HepG2 (cell line): Measurements from ENCODE around the gene ABT1. TPM values are rescaled to one million over a fixed set of nuclear protein-coding genes. Genes with fewer than 3 reads are reported as not detected.

Experiments used
- ADNP ChIP-seq: sonication (generic); formaldehyde crosslinking; IDR thresholded peaks from 2 replicates; pipeline ENCODE4 v1.4.0; 2020; ENCODE audit warnings: missing genetic modification reagents
- CEBPB ChIP-seq: IDR thresholded peaks from 2 replicates; pipeline ENCODE4 v1.6.1; 2011; ENCODE audit warnings: low read depth, low read length, improper control_type of control experiment, borderline replicate concordance
- FOXA3 ChIP-seq: IDR thresholded peaks from 2 replicates; pipeline ENCODE4 v1.6.1; 2016; ENCODE audit warnings: missing genetic modification reagents, missing compliant biosample characterization
- GTF3A ChIP-seq: sonication (generic); formaldehyde crosslinking; conservative IDR thresholded peaks from 2 replicates; pipeline ENCODE4 v1.4.0; 2020; ENCODE audit warnings: mild to moderate bottlenecking, missing genetic modification reagents
- HMG20B ChIP-seq: conservative IDR thresholded peaks from 2 replicates; pipeline ENCODE4 v1.6.1; 2016; ENCODE audit warnings: missing genetic modification reagents, missing compliant biosample characterization
- KAT2B ChIP-seq: fragments of 150-350 bp; IDR thresholded peaks from 2 replicates; pipeline ENCODE4 v1.6.1; 2014; ENCODE audit warnings: low read depth, low read length, borderline replicate concordance
- KAT7 ChIP-seq: IDR thresholded peaks from 2 replicates; pipeline ENCODE4 v1.6.1; 2018; ENCODE audit warnings: borderline replicate concordance, missing compliant biosample characterization
- MAFF ChIP-seq: IDR thresholded peaks from 2 replicates; pipeline ENCODE4 v1.6.1; 2011; ENCODE audit warnings: low read depth, low read length, improper control_type of control experiment
- MIER2 ChIP-seq: IDR thresholded peaks from 2 replicates; pipeline ENCODE4 v1.6.1; 2016; ENCODE audit warnings: missing biosample characterization, missing genetic modification reagents
- MYNN ChIP-seq: sonication (generic); formaldehyde crosslinking; IDR thresholded peaks from 2 replicates; pipeline ENCODE4 v1.4.0; 2020; ENCODE audit warnings: mild to moderate bottlenecking, low read depth, missing genetic modification reagents
- SATB2 ChIP-seq: sonication (generic); formaldehyde crosslinking; IDR thresholded peaks from 2 replicates; pipeline ENCODE4 v1.5.0; 2020; ENCODE audit warnings: missing genetic modification reagents
- TBX2 ChIP-seq: sonication (generic); formaldehyde crosslinking; IDR thresholded peaks from 2 replicates; pipeline ENCODE4 v1.5.0; 2020; ENCODE audit warnings: missing genetic modification reagents, mild to moderate bottlenecking, borderline replicate concordance
- TFDP2 ChIP-seq: sonication (generic); formaldehyde crosslinking; IDR thresholded peaks from 2 replicates; pipeline ENCODE4 v1.4.0; 2020; ENCODE audit warnings: missing genetic modification reagents
- THYN1 ChIP-seq: sonication (generic); formaldehyde crosslinking; IDR thresholded peaks from 2 replicates; pipeline ENCODE4 v1.8.1; 2023; ENCODE audit warnings: low read depth, mild to moderate bottlenecking, moderate library complexity, missing genetic modification reagents, borderline replicate concordance
- XRCC5 ChIP-seq: fragments of 200-400 bp; formaldehyde crosslinking; optimal IDR thresholded peaks from 2 replicates; pipeline ENCODE3; 2017; ENCODE audit warnings: mild to moderate bottlenecking, low read length
- ZBTB14 ChIP-seq: sonication (generic); formaldehyde crosslinking; IDR thresholded peaks from 2 replicates; pipeline ENCODE4 v1.4.0; 2020; ENCODE audit warnings: missing genetic modification reagents
- ZMYM4 ChIP-seq: sonication (generic); formaldehyde crosslinking; IDR thresholded peaks from 2 replicates; pipeline ENCODE4 v1.8.1; 2023; ENCODE audit warnings: mild to moderate bottlenecking, missing genetic modification reagents
- ZNF138 ChIP-seq: sonication (generic); formaldehyde crosslinking; IDR thresholded peaks from 2 replicates; pipeline ENCODE4 v1.5.0; 2020; ENCODE audit warnings: mild to moderate bottlenecking, low read depth, missing genetic modification reagents
- ZNF143 ChIP-seq: sonication (generic); formaldehyde crosslinking; IDR thresholded peaks from 2 replicates; pipeline ENCODE4 v1.4.0; 2020; ENCODE audit warnings: missing genetic modification reagents
- ZNF282 ChIP-seq: fragments of 450-650 bp; IDR thresholded peaks from 2 replicates; pipeline ENCODE4 v1.6.1; 2018; ENCODE audit not compliant: partially characterized antibody
- ZNF629 ChIP-seq: sonication (generic); formaldehyde crosslinking; conservative IDR thresholded peaks from 2 replicates; pipeline ENCODE4 v1.5.0; 2020; ENCODE audit warnings: missing genetic modification reagents
- ZNF891 ChIP-seq: sonication (generic); formaldehyde crosslinking; IDR thresholded peaks from 2 replicates; pipeline ENCODE4 v1.5.0; 2020; ENCODE audit warnings: mild to moderate bottlenecking, missing genetic modification reagents
- polyA plus RNA-seq, 8 experiments: library from polyadenylated mRNA; depleted of rRNA in 3 of 8; stranded (reverse) in 7 of 8; unstranded in 1 of 8; fragments of >200 nt; fragmentation: Illumina TruSeq in 4 of 8; extraction: Trizol in 4 of 8; gene quantifications; 2 replicates each; pipeline versions ENCODE4 v1.2.1 to v1.2.3, GENCODE V29; 2011 to 2016; ENCODE audit warnings: low read depth in 4 of 8, missing spikeins in 1 of 8, mixed read lengths in 1 of 8; ENCODE audit not compliant: insufficient read depth in 1 of 8
- total RNA-seq, 5 experiments: library from RNA; depleted of rRNA; stranded (reverse); fragments of >200 nt; fragmentation: Illumina TruSeq; extraction: Trizol; gene quantifications; 2 replicates each; pipeline ENCODE4 v1.2.3, GENCODE V29; 2016; ENCODE audit warnings: low read depth in 1 of 5
- TF ChIP-seq, protein P1 (sequence below): sonication (generic); formaldehyde crosslinking; IDR thresholded peaks from 2 replicates; pipeline ENCODE4 v1.4.0; 2020; ENCODE audit warnings: mild to moderate bottlenecking, missing genetic modification reagents
- TF ChIP-seq, protein P2 (sequence below): sonication (generic); formaldehyde crosslinking; IDR thresholded peaks from 2 replicates; pipeline ENCODE4 v1.5.0; 2020; ENCODE audit warnings: mild to moderate bottlenecking, missing genetic modification reagents, borderline replicate concordance

ABT1 gene
- total and polyA plus RNA-seq, 2 of the 13 experiments (the other 11 are each of a cell fraction or from before 2014, with no cell fraction given), result 38.4 TPM

- TF ChIP-seq GTF3A (CRISPR knock-in tag) (no peak; the same call in 1 of the 2 replicates), TFDP2 (CRISPR knock-in tag) (peak; percentile 49; the same call in 1 of the 2 replicates), FOXA3 (CRISPR knock-in tag) (peak; percentile 87), ZMYM4 (CRISPR knock-in tag) (peak; percentile 74), XRCC5 (no peak), HMG20B (peak; percentile 69), SATB2 (CRISPR knock-in tag) (0 out of 2 replicates have a peak, but pooled peaks have one; percentile 24), TBX2 (CRISPR knock-in tag) (peak; percentile 21; the same call in 1 of the 2 replicates), MIER2 (CRISPR knock-in tag) (peak; percentile 83), KAT2B (no peak), CEBPB (peak; percentile 29; the same call in 1 of the 2 replicates), ZBTB14 (CRISPR knock-in tag) (no peak), ZNF143 (CRISPR knock-in tag) (no peak), ZNF282 (no peak), MYNN (0 out of 2 replicates have a peak, but pooled peaks have one; percentile 67), ZNF891 (CRISPR knock-in tag) (peak; percentile 74; the same call in 1 of the 2 replicates), ZNF138 (0 out of 2 replicates have a peak, but pooled peaks have one; percentile 38), MAFF (peak; percentile 12; the same call in 1 of the 2 replicates), THYN1 (CRISPR knock-in tag) (no peak), KAT7 (CRISPR knock-in tag) (peak; percentile 84; the same call in 1 of the 2 replicates), ADNP (CRISPR knock-in tag) (peak; percentile 52; the same call in 1 of the 2 replicates), ZNF629 (CRISPR knock-in tag) (peak; percentile 64)
- TF ChIP-seq, protein P1, sequence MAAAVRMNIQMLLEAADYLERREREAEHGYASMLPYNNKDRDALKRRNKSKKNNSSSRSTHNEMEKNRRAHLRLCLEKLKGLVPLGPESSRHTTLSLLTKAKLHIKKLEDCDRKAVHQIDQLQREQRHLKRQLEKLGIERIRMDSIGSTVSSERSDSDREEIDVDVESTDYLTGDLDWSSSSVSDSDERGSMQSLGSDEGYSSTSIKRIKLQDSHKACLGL (CRISPR knock-in tag), result no peak
- TF ChIP-seq, protein P2, sequence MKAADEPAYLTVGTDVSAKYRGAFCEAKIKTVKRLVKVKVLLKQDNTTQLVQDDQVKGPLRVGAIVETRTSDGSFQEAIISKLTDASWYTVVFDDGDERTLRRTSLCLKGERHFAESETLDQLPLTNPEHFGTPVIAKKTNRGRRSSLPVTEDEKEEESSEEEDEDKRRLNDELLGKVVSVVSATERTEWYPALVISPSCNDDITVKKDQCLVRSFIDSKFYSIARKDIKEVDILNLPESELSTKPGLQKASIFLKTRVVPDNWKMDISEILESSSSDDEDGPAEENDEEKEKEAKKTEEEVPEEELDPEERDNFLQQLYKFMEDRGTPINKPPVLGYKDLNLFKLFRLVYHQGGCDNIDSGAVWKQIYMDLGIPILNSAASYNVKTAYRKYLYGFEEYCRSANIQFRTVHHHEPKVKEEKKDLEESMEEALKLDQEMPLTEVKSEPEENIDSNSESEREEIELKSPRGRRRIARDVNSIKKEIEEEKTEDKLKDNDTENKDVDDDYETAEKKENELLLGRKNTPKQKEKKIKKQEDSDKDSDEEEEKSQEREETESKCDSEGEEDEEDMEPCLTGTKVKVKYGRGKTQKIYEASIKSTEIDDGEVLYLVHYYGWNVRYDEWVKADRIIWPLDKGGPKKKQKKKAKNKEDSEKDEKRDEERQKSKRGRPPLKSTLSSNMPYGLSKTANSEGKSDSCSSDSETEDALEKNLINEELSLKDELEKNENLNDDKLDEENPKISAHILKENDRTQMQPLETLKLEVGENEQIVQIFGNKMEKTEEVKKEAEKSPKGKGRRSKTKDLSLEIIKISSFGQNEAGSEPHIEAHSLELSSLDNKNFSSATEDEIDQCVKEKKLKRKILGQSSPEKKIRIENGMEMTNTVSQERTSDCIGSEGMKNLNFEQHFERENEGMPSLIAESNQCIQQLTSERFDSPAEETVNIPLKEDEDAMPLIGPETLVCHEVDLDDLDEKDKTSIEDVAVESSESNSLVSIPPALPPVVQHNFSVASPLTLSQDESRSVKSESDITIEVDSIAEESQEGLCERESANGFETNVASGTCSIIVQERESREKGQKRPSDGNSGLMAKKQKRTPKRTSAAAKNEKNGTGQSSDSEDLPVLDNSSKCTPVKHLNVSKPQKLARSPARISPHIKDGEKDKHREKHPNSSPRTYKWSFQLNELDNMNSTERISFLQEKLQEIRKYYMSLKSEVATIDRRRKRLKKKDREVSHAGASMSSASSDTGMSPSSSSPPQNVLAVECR (CRISPR knock-in tag), result peak; percentile 65; the same call in 1 of the 2 replicates
These were observed 25.0 kb upstream of the ABT1 start (continued) for GRCh38 chr6:26571592-26572296.
